ENCODE measurements around the gene B9D1.
A peak's percentile ranks its signal among the peaks of the same experiment; 100 is the strongest.

The B9D1 gene

GRCh38 chr17:19386051-19386929 is 23.8 kb upstream of the B9D1 start:
- 0 out of 2 replicates have a peak, but pooled peaks have one; percentile 1 for TF ChIP-seq CEBPB (IDR thresholded peaks at IDR 0.05)
- TF ChIP-seq REST (IDR thresholded peaks at IDR 0.05; ENCODE audit: low read depth), result no peak

- TF ChIP-seq YY1 (IDR thresholded peaks at IDR 0.05; ENCODE audit: low read depth), result no peak
- no peak for TF ChIP-seq ZBTB7A (IDR thresholded peaks at IDR 0.05; ENCODE audit: low read depth)
- no peak for TF ChIP-seq CEBPB (IDR thresholded peaks at IDR 0.05)
- TF ChIP-seq TCF12 (IDR thresholded peaks at IDR 0.05; ENCODE audit: low read depth), result no peak
- no peak for TF ChIP-seq EGR1 (IDR thresholded peaks at IDR 0.05)
- TF ChIP-seq REST (IDR thresholded peaks at IDR 0.05; ENCODE audit: low read depth), result no peak
- TF ChIP-seq USF1 (IDR thresholded peaks at IDR 0.05), result no peak
- TF ChIP-seq FOXM1 (IDR thresholded peaks at IDR 0.05; ENCODE audit: borderline replicate concordance, low read depth), result no peak
- no peak for TF ChIP-seq TAF1 (IDR thresholded peaks at IDR 0.05; ENCODE audit: low read depth)
- no peak for TF ChIP-seq NFIC (IDR thresholded peaks at IDR 0.05)
- TF ChIP-seq CREB1 (IDR thresholded peaks at IDR 0.05; ENCODE audit: low read depth), result no peak
- TF ChIP-seq RAD21 (IDR thresholded peaks at IDR 0.05; ENCODE audit: low read depth), result no peak
- no peak for TF ChIP-seq TEAD4 (IDR thresholded peaks at IDR 0.05)
- TF ChIP-seq MAX (IDR thresholded peaks at IDR 0.05), result no peak
- TF ChIP-seq EP300 (IDR thresholded peaks at IDR 0.05; ENCODE audit: borderline replicate concordance), result no peak
These were observed 23.0 kb upstream of the B9D1 start for GRCh38 chr17:19385521-19385983.

- no peak for TF ChIP-seq TCF12 (IDR thresholded peaks at IDR 0.05; ENCODE audit: low read depth)
- TF ChIP-seq YY1 (IDR thresholded peaks at IDR 0.05; ENCODE audit: low read depth), result no peak
- TF ChIP-seq USF1 (IDR thresholded peaks at IDR 0.05), result no peak
- TF ChIP-seq TEAD4 (IDR thresholded peaks at IDR 0.05), result no peak
- no peak for TF ChIP-seq MAX (IDR thresholded peaks at IDR 0.05)
- no peak for TF ChIP-seq CEBPB (IDR thresholded peaks at IDR 0.05)
- TF ChIP-seq NFIC (IDR thresholded peaks at IDR 0.05), result no peak
These were observed 22.3 kb upstream of the B9D1 start for GRCh38 chr17:19384723-19385391.

- no peak for TF ChIP-seq FOXM1 (IDR thresholded peaks at IDR 0.05; ENCODE audit: borderline replicate concordance, low read depth)
- no peak for TF ChIP-seq EP300 (IDR thresholded peaks at IDR 0.05; ENCODE audit: borderline replicate concordance)
- TF ChIP-seq RAD21 (IDR thresholded peaks at IDR 0.05; ENCODE audit: low read depth), result no peak
- no peak for TF ChIP-seq TEAD4 (IDR thresholded peaks at IDR 0.05)
- no peak for TF ChIP-seq CREB1 (IDR thresholded peaks at IDR 0.05; ENCODE audit: low read depth)
- TF ChIP-seq USF1 (IDR thresholded peaks at IDR 0.05), result no peak
- no peak for TF ChIP-seq EGR1 (IDR thresholded peaks at IDR 0.05)
- no peak for TF ChIP-seq REST (IDR thresholded peaks at IDR 0.05; ENCODE audit: low read depth)
- no peak for TF ChIP-seq YY1 (IDR thresholded peaks at IDR 0.05; ENCODE audit: low read depth)
- no peak for TF ChIP-seq TAF1 (IDR thresholded peaks at IDR 0.05; ENCODE audit: low read depth)
- TF ChIP-seq TCF12 (IDR thresholded peaks at IDR 0.05; ENCODE audit: low read depth), result no peak
These were observed 21.4 kb upstream of the B9D1 start for GRCh38 chr17:19383681-19384470.
